H1 (cell line): ENCODE measurements around the gene ATP8B2. TPM values are rescaled to one million over a fixed set of nuclear protein-coding genes. Genes with fewer than 3 reads are reported as not detected.

ENCODE experiments used
- CTCF ChIA-PET: fragments of 300-600 bp; sonication (Branson Sonifier 250); formaldehyde crosslinking; loops from one replicate; lab custom pipeline; 2021; ENCODE audit not compliant: partially characterized antibody; lab: Charles Lee
- POLR2A ChIA-PET: fragments of 300-600 bp; sonication (Branson Sonifier 250); formaldehyde crosslinking; loops from one replicate; lab custom pipeline; 2021; ENCODE audit warnings: inconsistent platforms; ENCODE audit not compliant: partially characterized antibody; lab: Charles Lee
- DNase-seq, 2 experiments: peaks; one replicate each; pipeline versions ENCODE4 v3.0.0 to v3.0.0-alpha.2; 2010 to 2022; ENCODE audit warnings: low spot score in 2 of 2, low read depth in 1 of 2, mixed read lengths in 1 of 2
- FAIRE-seq: peaks from 2 replicates; lab custom pipeline; 2011; peaks lifted over from hg19 to GRCh38; lab: Jason Lieb, UNC
- H2AFZ ChIP-seq: 2 replicates; pipeline ENCODE4 v1.8.1; 2012; ENCODE audit warnings: low read length, inconsistent platforms
- H2AK5ac ChIP-seq: 2 replicates; pipeline ENCODE4 v1.6.1; 2013; ENCODE audit warnings: low read depth, low read length
- H2BK120ac ChIP-seq: replicated peaks from 2 replicates; pipeline ENCODE3; 2013; ENCODE audit warnings: low read depth, low read length, inconsistent platforms
- H2BK12ac ChIP-seq: 2 replicates; pipeline ENCODE4 v1.6.1; 2013; ENCODE audit warnings: low read depth, low read length
- H2BK15ac ChIP-seq: 2 replicates; pipeline ENCODE4 v1.6.1; 2013; ENCODE audit warnings: low read length
- H2BK20ac ChIP-seq: 2 replicates; pipeline ENCODE4 v1.6.1; 2013; ENCODE audit warnings: low read length
- H2BK5ac ChIP-seq: 2 replicates; pipeline ENCODE4 v1.6.1; 2013; ENCODE audit warnings: low read depth, low read length
- H3K14ac ChIP-seq: 2 replicates; pipeline ENCODE4 v1.6.1; 2013; ENCODE audit warnings: inconsistent platforms; ENCODE audit not compliant: insufficient read length
- H3K18ac ChIP-seq: 2 replicates; pipeline ENCODE4 v1.6.1; 2013; ENCODE audit warnings: low read length; ENCODE audit errors: extremely low read depth
- H3K23ac ChIP-seq: 2 replicates; pipeline ENCODE4 v1.6.1; 2013; ENCODE audit warnings: inconsistent platforms; ENCODE audit not compliant: insufficient read length
- H3K23me2 ChIP-seq: 2 replicates; pipeline ENCODE4 v1.6.1; 2013; ENCODE audit warnings: low read depth, low read length
- H3K27ac ChIP-seq: 2 replicates; pipeline ENCODE4 v1.6.1; 2011; ENCODE audit warnings: low read depth, low read length, inconsistent platforms
- H3K27me3 ChIP-seq, 4 experiments: replicated peaks in 1 of 4; 1 replicate in 1 of 4; 2 replicates in 3 of 4; pipeline versions ENCODE4 v1.6.1 to v1.8.1; 2011 to 2013; ENCODE audit warnings: low read length in 3 of 4, mild to moderate bottlenecking in 3 of 4, inconsistent platforms in 2 of 4, mixed read lengths in 2 of 4, moderate library complexity in 1 of 4; ENCODE audit not compliant: control insufficient read depth in 3 of 4, insufficient read depth in 3 of 4; ENCODE audit errors: extremely low read depth in 1 of 4
- H3K36me3 ChIP-seq, 4 experiments: 2 replicates each; pipeline versions ENCODE4 v1.6.1 to v1.8.1; 2011 to 2013; ENCODE audit warnings: mild to moderate bottlenecking in 4 of 4, low read length in 3 of 4, moderate library complexity in 2 of 4, control low read depth in 1 of 4, inconsistent platforms in 1 of 4; ENCODE audit not compliant: insufficient read depth in 4 of 4, control insufficient read depth in 2 of 4
- H3K4ac ChIP-seq: replicated peaks from 2 replicates; pipeline ENCODE3; 2013; ENCODE audit warnings: low read length, low read depth, mixed read lengths, inconsistent platforms; ENCODE audit not compliant: insufficient read length
- H3K4me1 ChIP-seq, 4 experiments: replicated peaks in 1 of 4; 1 replicate in 1 of 4; 2 replicates in 3 of 4; pipeline versions ENCODE4 v1.6.1 to v1.8.1; 2011 to 2013; ENCODE audit warnings: low read length in 3 of 4, inconsistent platforms in 2 of 4, mixed read lengths in 1 of 4; ENCODE audit not compliant: insufficient read depth in 4 of 4, control insufficient read depth in 3 of 4
- H3K4me2 ChIP-seq, 2 experiments: 2 replicates each; pipeline versions ENCODE4 v1.6.1 to v1.8.1; 2011 to 2013; ENCODE audit warnings: low read depth in 2 of 2, low read length in 2 of 2, control low read depth in 1 of 2, inconsistent platforms in 1 of 2, mild to moderate bottlenecking in 1 of 2; ENCODE audit not compliant: insufficient read depth in 1 of 2
- H3K4me3 ChIP-seq, 4 experiments: fragments of 200-600, 300-600 bp in 1 of 4; sonication (generic), shearing (Covaris generic), sonication (Bioruptor Twin) in 1 of 4; 2 replicates each; pipeline versions ENCODE4 v1.5.1 to v1.8.1; 2011 to 2016; ENCODE audit warnings: low read length in 4 of 4, low read depth in 3 of 4, control low read depth in 2 of 4, inconsistent platforms in 2 of 4, mild to moderate bottlenecking in 2 of 4, mixed read lengths in 1 of 4, moderate library complexity in 1 of 4; ENCODE audit not compliant: insufficient read depth in 2 of 4; ENCODE audit errors: extremely low read depth in 1 of 4
- H3K56ac ChIP-seq: replicated peaks from 2 replicates; pipeline ENCODE3; 2013; ENCODE audit warnings: low read depth, mild to moderate bottlenecking, mixed read lengths, low read length, inconsistent platforms; ENCODE audit not compliant: insufficient read length
- H3K79me1 ChIP-seq: 2 replicates; pipeline ENCODE4 v1.6.1; 2013; ENCODE audit warnings: low read depth, low read length, control low read depth
- H3K79me2 ChIP-seq, 2 experiments: 2 replicates each; pipeline versions ENCODE4 v1.6.1 to v1.8.1; 2012 to 2013; ENCODE audit warnings: low read length in 2 of 2, mild to moderate bottlenecking in 2 of 2, inconsistent platforms in 1 of 2; ENCODE audit not compliant: insufficient read depth in 2 of 2, control insufficient read depth in 1 of 2
- H3K9ac ChIP-seq, 4 experiments: replicated peaks in 1 of 4; 1 replicate in 1 of 4; 2 replicates in 3 of 4; pipeline versions ENCODE4 v1.6.1 to v1.8.1; 2011 to 2013; ENCODE audit warnings: low read depth in 3 of 4, low read length in 3 of 4, control low read depth in 2 of 4, mild to moderate bottlenecking in 2 of 4, moderate library complexity in 2 of 4, inconsistent platforms in 1 of 4; ENCODE audit errors: extremely low read depth in 1 of 4
- H3K9me3 ChIP-seq, 2 experiments: 2 replicates each; pipeline versions ENCODE4 v1.6.1 to v1.8.1; 2012 to 2013; ENCODE audit warnings: mild to moderate bottlenecking in 2 of 2, moderate library complexity in 2 of 2, control low read depth in 1 of 2, inconsistent platforms in 1 of 2, low read depth in 1 of 2, low read length in 1 of 2, mixed read lengths in 1 of 2; ENCODE audit not compliant: insufficient read depth in 2 of 2
- H4K20me1 ChIP-seq, 2 experiments: replicated peaks in 1 of 2; 2 replicates each; pipeline versions ENCODE3 to v1.8.1; 2011 to 2013; ENCODE audit warnings: inconsistent platforms in 2 of 2, low read length in 2 of 2, mild to moderate bottlenecking in 1 of 2; ENCODE audit not compliant: insufficient read depth in 2 of 2, control insufficient read depth in 1 of 2
- H4K5ac ChIP-seq: 2 replicates; pipeline ENCODE4 v1.6.1; 2013; ENCODE audit warnings: low read length, low read depth, mixed read lengths, inconsistent platforms; ENCODE audit not compliant: insufficient read length
- H4K8ac ChIP-seq: 2 replicates; pipeline ENCODE4 v1.8.0; 2013; ENCODE audit warnings: mild to moderate bottlenecking, moderate library complexity, low read length, inconsistent platforms; ENCODE audit not compliant: insufficient read depth; ENCODE audit errors: extremely low read depth
- H4K91ac ChIP-seq: replicated peaks from 2 replicates; pipeline ENCODE3; 2013; ENCODE audit warnings: low read length, mixed read lengths, inconsistent platforms; ENCODE audit not compliant: insufficient read length
- ASH2L ChIP-seq: fragments of 200-600, 300-600 bp; sonication (generic); IDR thresholded peaks from one replicate; pipeline ENCODE4 v1.7.1; 2017; ENCODE audit warnings: low read length
- BCL11A ChIP-seq, 2 experiments: IDR thresholded peaks; one replicate each; pipeline ENCODE4 v1.6.1; 2011; ENCODE audit warnings: low read depth in 2 of 2, low read length in 2 of 2, mild to moderate bottlenecking in 2 of 2
- CBX5 ChIP-seq: fragments of 300-800, 300-1000 bp; sonication (generic); IDR thresholded peaks from 2 replicates; pipeline ENCODE4 v1.7.1; 2016; ENCODE audit warnings: antibody characterized with exemption, low read length, low read depth
- CHD1 ChIP-seq: IDR thresholded peaks from 2 replicates; pipeline ENCODE4 v1.6.1; 2012; ENCODE audit warnings: low read depth, low read length, improper control_type of control experiment
- EP300 ChIP-seq, 2 experiments: IDR thresholded peaks; 1 replicate in 1 of 2; 2 replicates in 1 of 2; pipeline ENCODE4 v1.6.1; 2011 to 2012; ENCODE audit warnings: low read depth in 2 of 2, low read length in 2 of 2, mild to moderate bottlenecking in 2 of 2, borderline replicate concordance in 1 of 2, inconsistent platforms in 1 of 2, moderate library complexity in 1 of 2
- FOSL1 ChIP-seq: IDR thresholded peaks from 2 replicates; pipeline ENCODE4 v1.6.1; 2011; ENCODE audit warnings: mild to moderate bottlenecking, low read depth, low read length, moderate library complexity; ENCODE audit not compliant: insufficient read depth
- GABPA ChIP-seq: IDR thresholded peaks from 2 replicates; pipeline ENCODE4 v1.6.1; 2011; ENCODE audit warnings: mild to moderate bottlenecking, low read length, moderate library complexity, borderline replicate concordance; ENCODE audit not compliant: insufficient read depth
- HDAC2 ChIP-seq, 2 experiments: fragments of 300-600 bp in 1 of 2; sonication (generic) in 1 of 2; IDR thresholded peaks; 2 replicates each; pipeline ENCODE4 v1.6.1; 2011 to 2012; ENCODE audit warnings: low read depth in 2 of 2, low read length in 2 of 2, mild to moderate bottlenecking in 2 of 2, moderate library complexity in 2 of 2, borderline replicate concordance in 1 of 2, inconsistent platforms in 1 of 2
- SAP30 ChIP-seq: fragments of 300-600 bp; sonication (generic); IDR thresholded peaks from 2 replicates; pipeline ENCODE4 v1.7.1; 2012; ENCODE audit warnings: low read length, moderate library complexity, mild to moderate bottlenecking, inconsistent platforms; ENCODE audit not compliant: insufficient read depth, insufficient replicate concordance
- SIX5 ChIP-seq: IDR thresholded peaks from 2 replicates; pipeline ENCODE4 v1.6.1; 2011; ENCODE audit warnings: mild to moderate bottlenecking, low read depth, low read length
- SP2 ChIP-seq: IDR thresholded peaks from 2 replicates; pipeline ENCODE4 v1.6.1; 2012; ENCODE audit warnings: mild to moderate bottlenecking, low read length, inconsistent platforms
- SUZ12 ChIP-seq: fragments of 200-600 bp; sonication (generic); IDR thresholded peaks from 2 replicates; pipeline ENCODE4 v1.6.1; 2012; ENCODE audit warnings: mild to moderate bottlenecking, inconsistent platforms, low read length, moderate library complexity, mixed read lengths
- YY1 ChIP-seq: IDR thresholded peaks from 2 replicates; pipeline ENCODE4 v1.6.1; 2011; ENCODE audit warnings: low read depth, mild to moderate bottlenecking, low read length
- WGBS, 2 experiments: shearing (Covaris generic) in 1 of 2; methylation state at CpG; one replicate each; pipeline versions ENCODE4 v1.1.6 to v1.1.7; 2013 to 2015; ENCODE audit warnings: low lambda C conversion rate in 2 of 2, mixed read lengths in 2 of 2, inconsistent platforms in 1 of 2, low coverage in 1 of 2, missing lambda C conversion rate in 1 of 2; ENCODE audit not compliant: insufficient replicate concordance in 2 of 2, insufficient coverage in 1 of 2, insufficient read length in 1 of 2; ENCODE audit errors: extremely low coverage in 1 of 2, missing lambda C conversion rate in 1 of 2; 5-methylcytosine and 5-hydroxymethylcytosine counted together
- polyA plus RNA-seq, 7 experiments: library from polyadenylated mRNA; depleted of rRNA in 3 of 7; stranded (reverse) in 5 of 7; unstranded in 2 of 7; fragments of >200 nt in 5 of 7; fragments of 200-250 nt in 2 of 7; gene quantifications; 1 replicate in 5 of 7; 2 replicates in 1 of 7; 4 replicates in 1 of 7; pipeline versions ENCODE4 v1.2.1 to v1.2.3, GENCODE V29; 2011 to 2013; ENCODE audit warnings: missing spikeins in 2 of 7, mixed read lengths in 2 of 7
- total RNA-seq: library from RNA; stranded (reverse); fragmentation: NEBNext Ultra II Directional; extraction: Animal tissue kit (Norgen Biotek cat#: 25700); gene quantifications from 2 replicates; pipeline ENCODE4 v1.2.1, GENCODE V29; 2021

ATP8B2 gene
- total and polyA plus RNA-seq, 2 of the 8 experiments (the other 6 are each of a cell fraction or from before 2014, with no cell fraction given), result 61.4 to 70.1 TPM

DNA sequence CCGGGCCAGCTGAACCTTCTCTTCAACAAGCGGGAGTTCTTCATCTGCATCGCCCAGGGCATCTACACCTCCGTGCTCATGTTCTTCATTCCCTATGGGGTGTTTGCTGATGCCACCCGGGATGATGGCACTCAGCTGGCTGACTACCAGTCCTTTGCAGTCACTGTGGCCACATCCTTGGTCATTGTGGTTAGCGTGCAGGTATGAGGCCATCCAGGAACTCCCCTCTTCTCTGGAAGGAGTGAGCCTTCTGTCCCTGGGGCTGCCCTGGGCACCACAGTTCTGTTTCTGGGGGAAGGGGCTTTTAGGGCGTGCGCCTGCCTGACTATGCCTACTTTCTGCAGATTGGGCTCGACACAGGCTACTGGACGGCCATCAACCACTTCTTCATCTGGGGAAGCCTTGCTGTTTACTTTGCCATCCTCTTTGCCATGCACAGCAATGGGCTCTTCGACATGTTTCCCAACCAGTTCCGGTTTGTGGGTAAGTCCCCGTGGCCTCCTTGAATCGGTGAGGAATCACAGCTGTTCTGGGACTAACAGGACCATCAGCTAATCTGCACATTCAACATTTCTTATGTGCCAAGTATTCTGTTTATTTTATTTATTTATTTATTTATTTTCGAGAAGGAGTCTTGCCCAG is 21.1 kb downstream of the ATP8B2 start:
- Histone ChIP-seq H3K9me3 (no peaks in the 10 kb centered on the region), H2AK5ac (no peak overlapping the region), H3K4ac (no peak overlapping the region), H3K56ac (no peak overlapping the region), H3K36me3 (peaks cover 28 to 59% (median 49%) of the 10 kb centered on the region in 4 experiments), H2BK12ac (no peak overlapping the region), H3K9ac (no peak overlapping the region), H3K23ac (no peak overlapping the region), H3K79me2 (no peaks in the 10 kb centered on the region), H3K23me2 (no peaks in the 10 kb centered on the region; the same call in 1 of the 2 replicates), H3K4me2 (no peak overlapping the region), H3K4me1 (peaks cover 0 to 2% (median 0%) of the 10 kb centered on the region in 4 experiments; a peak in 2 of 7 replicates), H3K14ac (no peak overlapping the region), H3K79me1 (no peaks in the 10 kb centered on the region), H4K91ac (no peak overlapping the region), H3K4me3 (no peak overlapping the region), H4K20me1 (peaks cover 0 to 11% of the 10 kb centered on the region in 2 experiments), H4K5ac (no peak overlapping the region), H3K18ac (no peak overlapping the region), H2BK20ac (no peak overlapping the region), H2BK5ac (no peak overlapping the region), H2BK15ac (no peak overlapping the region), H3K27me3 (no peaks in the 10 kb centered on the region), H2BK120ac (no peak overlapping the region), H2AFZ (no peak overlapping the region), H4K8ac (no peak overlapping the region), H3K27ac (no peak overlapping the region)
- POLR2A ChIA-PET, result no interaction called here
- 91% methylated on average over 15 of the region's 15 CpGs; no CpG with 5 or more reads in 1 of the 2 experiments for WGBS, 2 experiments
- CTCF ChIA-PET, result interaction anchor here (0.8 to 27.5 kb wide), 12 partner anchors 17 to 200 kb away, joined by 3 to 507 read pairs (median 5); partner anchors contain the start of genes AQP10 and ATP8B2
- DNase-seq (no peak), FAIRE-seq (no peak)
- TF ChIP-seq YY1 (no peak), ASH2L (no peak), EP300 (IDR thresholded peaks at IDR 0.05; ENCODE audit: borderline replicate concordance in 1 of 2, low read depth in 2 of 2, low read length in 2 of 2) (no peak), SUZ12 (no peak), SIX5 (no peak), FOSL1 (no peak), CBX5 (no peak), SAP30 (no peak), GABPA (no peak), HDAC2 (IDR thresholded peaks at IDR 0.05; ENCODE audit: borderline replicate concordance in 1 of 2, low read depth in 2 of 2, low read length in 2 of 2) (no peak), BCL11A (IDR thresholded peaks at IDR 0.05; ENCODE audit: low read depth in 2 of 2, low read length in 2 of 2) (no peak), CHD1 (no peak), SP2 (no peak)
